Measurements from ENCODE around the gene MAP2. TPM values are rescaled to one million over a fixed set of nuclear protein-coding genes. Genes with fewer than 3 reads are reported as not detected.

The MAP2 gene
- total RNA-seq, 2 experiments from 2014 or later = 0.16 to 0.20 TPM

DNA sequence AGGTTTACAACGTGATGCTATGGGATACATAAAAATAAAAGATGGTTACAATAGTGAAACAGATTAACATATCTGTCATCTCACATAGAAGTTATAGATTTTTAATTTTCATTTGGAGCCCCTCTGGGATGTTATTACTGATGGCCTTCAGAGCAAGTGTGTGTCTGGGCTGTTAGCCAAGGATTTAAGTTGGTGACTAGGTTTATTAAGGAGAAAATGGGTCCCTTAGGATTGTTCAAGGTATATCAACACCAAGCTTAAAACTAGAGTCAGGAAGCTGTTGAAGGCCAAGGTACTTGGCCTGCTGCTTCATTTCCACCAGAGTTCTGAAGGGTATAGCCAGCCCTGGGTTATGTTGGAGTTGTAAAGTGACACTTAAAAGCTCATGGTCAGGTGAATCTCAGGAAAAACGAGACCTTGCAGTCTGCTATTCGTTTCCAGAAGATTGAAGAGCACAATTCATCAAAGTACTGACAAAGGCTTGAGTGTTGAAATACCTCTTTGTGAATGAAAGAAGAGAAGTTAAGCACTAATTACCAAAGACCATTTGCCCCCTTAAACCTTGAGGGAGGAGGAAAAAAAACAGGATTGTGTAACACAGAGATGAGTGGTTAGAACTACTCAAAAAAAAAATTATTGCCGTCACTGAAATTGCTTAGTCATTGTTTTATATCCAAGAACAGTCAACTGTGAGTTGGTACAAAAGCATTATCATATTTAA is 48.4 kb downstream of the MAP2 start:
- DNase-seq = no peak
- no peak overlapping the region for H3K4me3 ChIP-seq (ENCODE audit: low read length)
- CTCF ChIA-PET = no interaction called here
- H3K4me3 Mint-ChIP-seq = no peak overlapping the region
- H3K27me3 Mint-ChIP-seq = peaks cover 10% of the 10 kb centered on the region
- no peaks in the 10 kb centered on the region for H3K4me1 Mint-ChIP-seq (ENCODE audit: low read depth)
- H3K27me3 ChIP-seq (ENCODE audit: control insufficient read depth in 1 of 2, insufficient read depth in 2 of 2, low read length in 2 of 2) = no peaks in the 10 kb centered on the region
- H3K27ac ChIP-seq (ENCODE audit: low read depth in 1 of 2, low read length in 2 of 2) = no peak overlapping the region
- POLR2A ChIA-PET = no interaction called here
- no peak overlapping the region for H3K27ac Mint-ChIP-seq
- TF ChIP-seq, protein P1, sequence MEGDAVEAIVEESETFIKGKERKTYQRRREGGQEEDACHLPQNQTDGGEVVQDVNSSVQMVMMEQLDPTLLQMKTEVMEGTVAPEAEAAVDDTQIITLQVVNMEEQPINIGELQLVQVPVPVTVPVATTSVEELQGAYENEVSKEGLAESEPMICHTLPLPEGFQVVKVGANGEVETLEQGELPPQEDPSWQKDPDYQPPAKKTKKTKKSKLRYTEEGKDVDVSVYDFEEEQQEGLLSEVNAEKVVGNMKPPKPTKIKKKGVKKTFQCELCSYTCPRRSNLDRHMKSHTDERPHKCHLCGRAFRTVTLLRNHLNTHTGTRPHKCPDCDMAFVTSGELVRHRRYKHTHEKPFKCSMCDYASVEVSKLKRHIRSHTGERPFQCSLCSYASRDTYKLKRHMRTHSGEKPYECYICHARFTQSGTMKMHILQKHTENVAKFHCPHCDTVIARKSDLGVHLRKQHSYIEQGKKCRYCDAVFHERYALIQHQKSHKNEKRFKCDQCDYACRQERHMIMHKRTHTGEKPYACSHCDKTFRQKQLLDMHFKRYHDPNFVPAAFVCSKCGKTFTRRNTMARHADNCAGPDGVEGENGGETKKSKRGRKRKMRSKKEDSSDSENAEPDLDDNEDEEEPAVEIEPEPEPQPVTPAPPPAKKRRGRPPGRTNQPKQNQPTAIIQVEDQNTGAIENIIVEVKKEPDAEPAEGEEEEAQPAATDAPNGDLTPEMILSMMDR (IDR thresholded peaks at IDR 0.05) = no peak
- ATAC-seq (ENCODE audit: poor library complexity) = no peak
- H3K36me3 ChIP-seq (ENCODE audit: insufficient read depth, low read length) = no peaks in the 10 kb centered on the region
- no peaks in the 10 kb centered on the region for H3K36me3 Mint-ChIP-seq (ENCODE audit: low read depth)
- H3K9me3 Mint-ChIP-seq = no peaks in the 10 kb centered on the region
- intact Hi-C loops (cut with DNase I, micrococcal nuclease) = no loop called here
- no peaks in the 10 kb centered on the region for H3K4me1 ChIP-seq (ENCODE audit: insufficient read depth, low read length)
- H3K9me3 ChIP-seq (ENCODE audit: control insufficient read depth in 1 of 2, insufficient read depth in 1 of 2, low read length in 2 of 2) = no peaks in the 10 kb centered on the region

DNA sequence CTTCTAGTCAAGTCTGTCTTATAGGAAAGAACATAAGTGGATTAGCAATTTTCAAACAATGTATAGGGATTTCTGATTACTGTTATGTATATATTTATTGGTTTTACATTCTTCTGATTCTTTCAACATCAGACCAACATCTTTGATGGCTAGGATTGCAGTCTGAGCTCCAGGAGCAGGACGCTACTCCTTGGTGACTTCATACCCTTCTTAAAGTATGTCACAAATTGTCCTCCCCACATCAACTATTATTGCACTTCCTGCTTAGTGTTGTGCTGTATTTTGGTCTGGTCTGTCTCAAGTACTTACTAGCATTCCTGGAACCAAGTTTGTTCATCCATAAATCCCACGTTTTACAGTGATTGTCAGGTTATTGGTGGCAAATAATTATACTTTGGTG is 49.0 kb downstream of the MAP2 start:
- Histone ChIP-seq H3K4me1 (ENCODE audit: insufficient read depth, low read length) (no peaks in the 10 kb centered on the region), H3K4me3 (ENCODE audit: low read length) (no peak overlapping the region), H3K9me3 (ENCODE audit: control insufficient read depth in 1 of 2, insufficient read depth in 1 of 2, low read length in 2 of 2) (no peaks in the 10 kb centered on the region), H3K27me3 (ENCODE audit: control insufficient read depth in 1 of 2, insufficient read depth in 2 of 2, low read length in 2 of 2) (no peaks in the 10 kb centered on the region), H3K27ac (ENCODE audit: low read depth in 1 of 2, low read length in 2 of 2) (no peak overlapping the region), H3K36me3 (ENCODE audit: insufficient read depth, low read length) (no peaks in the 10 kb centered on the region)
- no peak overlapping the region for H3K27ac Mint-ChIP-seq
- intact Hi-C loops (cut with DNase I, micrococcal nuclease) = no loop called here
- H3K4me1 Mint-ChIP-seq (ENCODE audit: low read depth) = no peaks in the 10 kb centered on the region
- no peak overlapping the region for H3K4me3 Mint-ChIP-seq
- ATAC-seq (ENCODE audit: poor library complexity) (no peak), DNase-seq (no peak)
- POLR2A ChIA-PET = no interaction called here
- H3K9me3 Mint-ChIP-seq = no peaks in the 10 kb centered on the region
- CTCF ChIA-PET = no interaction called here
- H3K36me3 Mint-ChIP-seq (ENCODE audit: low read depth) = no peaks in the 10 kb centered on the region
- TF ChIP-seq, protein P1 (IDR thresholded peaks at IDR 0.05) = no peak
- H3K27me3 Mint-ChIP-seq = peaks cover 10% of the 10 kb centered on the region

DNA sequence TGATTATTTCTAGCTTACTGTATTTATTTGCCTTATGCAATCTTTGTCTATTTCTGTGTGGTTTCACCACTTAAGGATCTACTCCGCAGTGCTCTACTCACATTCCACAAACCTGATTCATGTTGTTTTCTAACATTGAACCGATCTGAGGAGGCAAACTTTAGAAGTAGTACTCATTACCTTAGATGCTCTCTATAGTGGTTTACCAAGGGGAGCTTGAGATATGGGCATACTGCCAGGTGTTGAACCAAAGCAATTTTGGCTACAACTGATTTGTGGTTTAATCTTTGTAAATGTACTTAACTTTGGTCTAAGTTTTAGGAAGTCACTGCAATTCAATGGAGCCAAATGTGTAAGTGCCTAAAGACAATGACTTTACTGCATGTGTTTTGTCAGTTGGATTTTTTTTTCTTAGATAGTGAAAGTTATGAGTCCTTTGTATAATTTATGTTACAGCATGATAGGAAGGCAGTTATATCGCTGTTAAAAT is 50.1 kb downstream of the MAP2 start:
- Mint-ChIP-seq H3K4me1 (ENCODE audit: low read depth) (no peaks in the 10 kb centered on the region), H3K4me3 (no peak overlapping the region)

More for the DNA sequence above, 50.1 kb downstream of the MAP2 start:
- H3K27me3 Mint-ChIP-seq = peaks cover 10% of the 10 kb centered on the region
- no peak overlapping the region for H3K27ac Mint-ChIP-seq
- no peak overlapping the region for H3K27ac ChIP-seq (ENCODE audit: low read depth in 1 of 2, low read length in 2 of 2)
- no peak overlapping the region for H3K4me3 ChIP-seq (ENCODE audit: low read length)
- DNase-seq = no peak
- TF ChIP-seq, protein P1 (IDR thresholded peaks at IDR 0.05) = no peak
- ChIA-PET CTCF (no interaction called here), POLR2A (no interaction called here)
- H3K27me3 ChIP-seq (ENCODE audit: control insufficient read depth in 1 of 2, insufficient read depth in 2 of 2, low read length in 2 of 2) = no peaks in the 10 kb centered on the region
- H3K9me3 Mint-ChIP-seq = no peaks in the 10 kb centered on the region
- H3K4me1 ChIP-seq (ENCODE audit: insufficient read depth, low read length) = no peaks in the 10 kb centered on the region
- no peaks in the 10 kb centered on the region for H3K36me3 ChIP-seq (ENCODE audit: insufficient read depth, low read length)
- H3K9me3 ChIP-seq (ENCODE audit: control insufficient read depth in 1 of 2, insufficient read depth in 1 of 2, low read length in 2 of 2) = no peaks in the 10 kb centered on the region
- intact Hi-C loops (cut with DNase I, micrococcal nuclease) = no loop called here
- no peaks in the 10 kb centered on the region for H3K36me3 Mint-ChIP-seq (ENCODE audit: low read depth)
- ATAC-seq (ENCODE audit: poor library complexity) = no peak

Data from CD4-positive, alpha-beta T cell (primary cell).